Activated T-helper 1 cell treated with anti-CD3 and anti-CD28 coated beads, Interleukin-2, amount 50 U/mL, for 16 hours (primary cell): ENCODE results near the gene VEPH1.

Source experiments
- DNase-seq, 2 donors: peaks; one replicate each; pipeline ENCODE4 v3.0.0-alpha.2; 2020; ENCODE audit warnings: low read depth in 1 of 2, low spot score in 1 of 2

The VEPH1 gene

GRCh38 chr3:157390713-157391515 is 112.3 kb downstream of the VEPH1 start:
- DNase-seq = no peak

- DNase-seq = no peak
Measured at GRCh38 chr3:157388976-157389375, 114.2 kb downstream of the VEPH1 start.

- DNase-seq = no peak
Measured at GRCh38 chr3:157387708-157388435, 115.3 kb downstream of the VEPH1 start.

GRCh38 chr3:157384491-157384890 is 118.7 kb downstream of the VEPH1 start:
- no peak for DNase-seq

- no peak for DNase-seq
Measured at GRCh38 chr3:157384031-157384430, 119.2 kb downstream of the VEPH1 start.

- no peak for DNase-seq
Measured at GRCh38 chr3:157381606-157382005, 121.6 kb downstream of the VEPH1 start.

- no peak for DNase-seq
Measured at GRCh38 chr3:157379525-157380140, 123.6 kb downstream of the VEPH1 start.

GRCh38 chr3:157376603-157377300 is 126.5 kb downstream of the VEPH1 start:
- no peak for DNase-seq

GRCh38 chr3:157375342-157375986 is 127.8 kb downstream of the VEPH1 start:
- DNase-seq = no peak

GRCh38 chr3:157374933-157375332 is 128.3 kb downstream of the VEPH1 start:
- no peak for DNase-seq

GRCh38 chr3:157373783-157374182 is 129.4 kb downstream of the VEPH1 start:
- DNase-seq = no peak

GRCh38 chr3:157370867-157371266 is 132.3 kb downstream of the VEPH1 start:
- no peak for DNase-seq

GRCh38 chr3:157369727-157370421 is 133.3 kb downstream of the VEPH1 start:
- no peak for DNase-seq

- no peak for DNase-seq
Measured at GRCh38 chr3:157368171-157368570, 135.0 kb downstream of the VEPH1 start.

- DNase-seq = no peak
Measured at GRCh38 chr3:157363393-157363792, 139.8 kb downstream of the VEPH1 start.

GRCh38 chr3:157362348-157362747 is 140.9 kb downstream of the VEPH1 start:
- no peak for DNase-seq

GRCh38 chr3:157360044-157360443 is 143.2 kb downstream of the VEPH1 start:
- no peak for DNase-seq

- DNase-seq = no peak
Measured at GRCh38 chr3:157356541-157356940, 146.7 kb downstream of the VEPH1 start.

GRCh38 chr3:157355276-157355675 is 147.9 kb downstream of the VEPH1 start:
- no peak for DNase-seq

- no peak for DNase-seq
Measured at GRCh38 chr3:157354722-157355121, 148.5 kb downstream of the VEPH1 start.
